WI38 (cell line): ENCODE measurements around the gene EGFR.

Experiments used
- H3K4me3 ChIP-seq: 2 replicates; pipeline ENCODE4 v1.5.1; 2011; ENCODE audit warnings: low read depth, mild to moderate bottlenecking, control low read depth, low read length
- TF ChIP-seq, protein P1 (sequence below): IDR thresholded peaks from 2 replicates; pipeline ENCODE4 v1.5.1; 2012; ENCODE audit warnings: low read depth, mild to moderate bottlenecking, control low read depth, low read length

EGFR gene

DNA sequence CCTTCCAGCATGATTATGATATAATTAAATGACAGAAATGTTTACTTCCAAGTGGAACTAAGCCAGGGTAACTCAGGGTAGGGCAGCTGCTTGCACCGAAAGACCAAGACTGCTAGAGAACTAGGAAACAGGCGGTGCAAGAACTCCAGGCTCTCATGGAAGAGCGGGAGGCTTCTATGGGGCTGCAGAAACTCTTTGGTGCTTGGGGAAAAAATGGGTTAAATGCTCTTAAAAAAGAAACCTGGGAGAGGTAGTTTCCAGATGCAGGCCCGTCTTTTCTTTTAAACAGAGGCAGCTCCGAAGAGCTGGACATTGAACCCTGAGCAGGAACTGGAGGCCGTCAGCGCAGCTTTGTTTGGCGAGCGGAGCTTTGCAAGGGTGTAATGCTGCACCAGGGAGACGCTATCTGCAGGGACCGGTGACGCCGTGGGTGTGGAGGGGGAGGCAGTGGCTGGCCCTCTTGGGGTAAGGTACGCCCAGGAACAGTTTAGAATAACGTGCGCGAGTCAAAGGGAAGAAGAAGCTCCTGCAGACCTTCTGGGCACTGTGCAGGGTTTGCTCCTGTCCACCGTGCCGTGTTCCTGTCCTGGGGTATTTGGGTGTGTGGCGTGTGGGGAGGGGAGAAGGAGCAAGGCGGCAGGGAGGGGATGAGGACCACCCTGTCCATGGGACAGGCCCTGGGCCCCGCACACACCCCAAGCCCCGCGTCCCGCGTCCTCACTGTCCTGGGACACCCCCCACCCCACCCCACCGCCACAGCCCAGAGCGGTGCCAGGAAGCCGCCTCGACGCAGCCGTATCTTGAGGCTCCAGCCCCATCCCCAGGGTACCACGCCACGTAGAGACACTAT, 59.0 kb downstream of the EGFR start:
- TF ChIP-seq, protein P1, sequence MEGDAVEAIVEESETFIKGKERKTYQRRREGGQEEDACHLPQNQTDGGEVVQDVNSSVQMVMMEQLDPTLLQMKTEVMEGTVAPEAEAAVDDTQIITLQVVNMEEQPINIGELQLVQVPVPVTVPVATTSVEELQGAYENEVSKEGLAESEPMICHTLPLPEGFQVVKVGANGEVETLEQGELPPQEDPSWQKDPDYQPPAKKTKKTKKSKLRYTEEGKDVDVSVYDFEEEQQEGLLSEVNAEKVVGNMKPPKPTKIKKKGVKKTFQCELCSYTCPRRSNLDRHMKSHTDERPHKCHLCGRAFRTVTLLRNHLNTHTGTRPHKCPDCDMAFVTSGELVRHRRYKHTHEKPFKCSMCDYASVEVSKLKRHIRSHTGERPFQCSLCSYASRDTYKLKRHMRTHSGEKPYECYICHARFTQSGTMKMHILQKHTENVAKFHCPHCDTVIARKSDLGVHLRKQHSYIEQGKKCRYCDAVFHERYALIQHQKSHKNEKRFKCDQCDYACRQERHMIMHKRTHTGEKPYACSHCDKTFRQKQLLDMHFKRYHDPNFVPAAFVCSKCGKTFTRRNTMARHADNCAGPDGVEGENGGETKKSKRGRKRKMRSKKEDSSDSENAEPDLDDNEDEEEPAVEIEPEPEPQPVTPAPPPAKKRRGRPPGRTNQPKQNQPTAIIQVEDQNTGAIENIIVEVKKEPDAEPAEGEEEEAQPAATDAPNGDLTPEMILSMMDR: no peak
- no peak overlapping the region for H3K4me3 ChIP-seq

DNA sequence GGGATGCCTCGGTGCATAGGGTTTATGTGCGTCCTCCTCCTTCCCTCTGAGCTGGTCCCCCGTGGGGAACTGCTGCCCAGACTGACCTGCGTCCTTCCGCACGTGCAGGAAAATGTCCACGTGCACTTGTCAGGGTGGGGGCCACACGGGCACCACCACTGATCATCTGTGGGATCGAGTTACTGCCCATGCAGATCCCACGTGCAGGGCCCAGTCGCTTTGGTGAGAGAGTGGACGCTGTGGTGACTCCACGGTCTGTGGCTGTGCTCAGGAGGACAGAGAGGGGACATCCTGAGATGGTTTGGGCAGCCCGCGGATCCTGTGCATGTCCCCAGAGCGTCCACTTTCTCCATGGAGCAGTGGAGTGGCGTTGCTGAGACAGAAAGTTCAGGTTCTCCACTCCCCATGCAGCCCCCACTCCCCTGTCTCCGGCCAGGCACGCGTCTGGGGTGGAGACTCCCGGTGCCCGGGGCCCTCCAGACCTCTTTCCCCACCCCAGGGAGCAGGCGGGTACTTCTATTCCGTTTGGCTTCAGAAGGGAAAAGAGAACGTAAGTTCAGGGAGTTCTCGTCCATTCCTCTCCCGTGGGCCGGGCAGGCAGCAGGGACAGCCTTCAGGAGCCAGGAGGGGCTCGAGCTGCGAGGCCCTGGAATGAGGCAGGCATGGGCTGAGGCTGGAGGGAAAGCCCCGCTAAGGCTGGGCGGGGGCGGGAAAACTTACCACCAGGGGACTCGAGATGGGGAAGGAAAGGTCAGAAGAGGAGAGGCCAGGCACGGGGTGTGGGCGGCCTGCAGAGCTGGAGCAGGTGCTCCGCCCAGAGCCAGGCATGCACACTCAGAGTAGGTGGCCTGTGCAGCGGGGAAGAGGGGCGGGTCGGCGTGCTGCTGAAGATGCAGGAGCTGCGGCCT, 59.9 kb downstream of the EGFR start:
- TF ChIP-seq, protein P1: no peak
- H3K4me3 ChIP-seq: no peak overlapping the region

DNA sequence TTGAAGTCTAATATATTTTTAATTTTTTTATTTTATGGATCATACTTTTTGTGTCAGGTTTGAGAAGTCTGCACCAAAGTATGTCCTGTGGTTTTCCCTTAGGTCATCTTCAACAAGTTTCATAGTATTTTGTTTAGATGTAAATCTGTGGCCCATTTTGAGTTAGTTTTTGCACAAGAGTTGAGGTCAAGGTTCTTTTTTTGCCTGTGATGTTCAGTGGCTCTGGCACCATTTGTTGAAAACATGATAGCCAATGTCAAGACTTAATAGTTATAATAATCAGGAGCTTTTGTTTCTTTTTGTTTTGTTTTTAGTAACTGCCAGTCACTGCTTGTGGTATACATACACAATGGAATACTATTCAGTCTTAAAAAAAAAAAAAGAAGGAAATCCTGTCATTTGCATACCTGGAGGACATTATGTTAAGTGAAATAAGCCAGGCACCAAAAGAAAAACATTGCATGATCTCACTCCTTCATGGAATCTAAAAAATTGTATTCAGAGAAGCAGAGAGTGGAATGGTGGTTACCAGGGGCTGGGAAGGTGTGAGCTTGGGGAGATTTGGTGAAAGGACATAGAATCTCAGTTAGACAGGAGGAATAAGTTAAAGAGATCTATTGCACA, 61.3 kb downstream of the EGFR start:
- H3K4me3 ChIP-seq: no peak overlapping the region
- TF ChIP-seq, protein P1: no peak

DNA sequence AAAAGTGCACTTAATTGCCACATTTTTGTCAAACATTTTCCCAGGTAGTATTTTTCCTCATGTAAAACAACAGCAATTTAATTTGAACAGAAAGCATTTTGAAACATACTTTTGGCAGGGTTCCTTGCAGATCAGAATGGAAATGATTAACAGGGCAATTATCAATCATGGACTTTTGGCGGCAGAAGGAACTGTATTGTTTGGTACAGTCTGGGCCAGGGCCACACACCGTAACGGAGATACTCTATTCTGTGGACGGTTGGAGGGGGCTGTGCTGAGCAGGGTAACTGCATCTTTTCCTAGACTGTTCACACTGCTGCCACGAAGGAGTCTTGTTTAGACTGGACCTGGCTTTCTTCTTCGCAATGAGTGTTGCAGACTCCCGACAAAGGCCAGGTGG, 62.3 kb downstream of the EGFR start:
- TF ChIP-seq, protein P1: no peak
- no peak overlapping the region for H3K4me3 ChIP-seq

DNA sequence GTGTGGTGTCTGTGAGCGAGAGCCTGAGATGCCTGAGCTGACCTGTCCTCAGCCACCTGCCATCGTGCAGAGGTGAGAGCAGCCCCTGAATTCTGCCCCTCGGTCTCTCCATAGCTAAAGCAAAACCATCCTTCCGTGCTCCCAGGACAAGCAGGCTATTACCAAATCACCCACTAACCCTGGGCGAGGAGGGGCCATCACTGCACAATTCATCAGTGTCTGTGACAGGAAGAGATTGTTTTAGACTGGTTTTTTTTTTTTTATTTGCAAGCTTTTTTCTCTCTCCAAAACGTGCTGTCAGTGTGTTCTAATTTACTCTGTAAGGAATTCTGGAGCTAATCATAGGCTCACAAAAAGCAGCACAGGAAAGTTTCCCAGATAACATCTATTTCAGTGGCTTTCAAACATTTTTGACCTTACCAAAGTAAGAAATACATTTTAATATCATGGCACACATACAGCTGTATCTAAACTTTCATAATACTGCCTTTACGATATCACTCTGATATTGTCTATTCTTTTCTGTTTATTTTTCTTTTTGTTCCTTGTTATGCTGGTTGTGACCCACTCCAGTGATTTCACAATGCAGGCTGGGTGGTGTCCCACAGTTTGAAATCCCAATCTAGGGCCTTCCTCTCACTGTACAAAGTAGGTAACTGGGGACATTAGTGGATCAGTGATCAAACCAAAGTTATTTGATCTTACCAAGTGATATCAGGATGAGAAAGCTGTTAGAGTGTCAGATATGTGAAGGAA, 62.8 kb downstream of the EGFR start:
- H3K4me3 ChIP-seq: no peak overlapping the region
- TF ChIP-seq, protein P1: no peak

DNA sequence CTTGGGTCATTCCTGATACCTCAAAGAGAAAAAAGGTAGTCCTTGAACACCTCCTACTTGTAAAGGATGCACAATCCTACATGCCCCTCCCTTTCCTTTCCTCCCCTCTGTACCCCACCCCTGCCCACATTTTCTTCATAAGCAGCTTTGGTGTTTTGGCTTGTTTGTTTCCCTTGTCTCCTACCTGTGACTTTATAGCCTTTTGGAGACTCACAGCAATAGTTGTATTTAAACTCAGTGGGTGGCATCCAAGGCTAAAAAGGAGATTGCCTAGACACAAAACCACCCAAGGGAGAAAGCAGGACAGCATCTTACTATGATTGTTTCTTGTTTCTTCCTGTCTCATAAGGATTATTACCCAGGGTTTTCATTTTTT, 63.4 kb downstream of the EGFR start:
- TF ChIP-seq, protein P1: no peak
- H3K4me3 ChIP-seq: no peak overlapping the region
